ENCODE measurements around the gene CRTC1.

- TF ChIP-seq CTCF (IDR thresholded peaks at IDR 0.05) (no peak), POLR2A (IDR thresholded peaks at IDR 0.05) (no peak)
These were observed 17.7 kb upstream of the CRTC1 start for GRCh38 chr19:18665771-18666202.
